PFSK-1 (cell line): ENCODE measurements around the gene EDARADD.

ENCODE experiments used
- POLR2AphosphoS5 ChIP-seq: IDR thresholded peaks from 2 replicates; pipeline ENCODE4 v1.6.1; 2012; ENCODE audit warnings: low read depth, mild to moderate bottlenecking, control low read depth, low read length, moderate library complexity
- SIN3A ChIP-seq: IDR thresholded peaks from 2 replicates; pipeline ENCODE4 v1.6.1; 2012; ENCODE audit warnings: mild to moderate bottlenecking, low read length, moderate library complexity, borderline replicate concordance; ENCODE audit not compliant: insufficient read depth
- TF ChIP-seq, protein P1 (sequence below), 2 experiments: IDR thresholded peaks; 2 replicates each; pipeline versions ENCODE4 v1.6.1 to v1.8.0; 2011 to 2012; ENCODE audit warnings: low read depth in 2 of 2, low read length in 2 of 2, control low read depth in 1 of 2, inconsistent platforms in 1 of 2, mild to moderate bottlenecking in 1 of 2, moderate library complexity in 1 of 2; ENCODE audit not compliant: insufficient read depth in 1 of 2

DNA sequence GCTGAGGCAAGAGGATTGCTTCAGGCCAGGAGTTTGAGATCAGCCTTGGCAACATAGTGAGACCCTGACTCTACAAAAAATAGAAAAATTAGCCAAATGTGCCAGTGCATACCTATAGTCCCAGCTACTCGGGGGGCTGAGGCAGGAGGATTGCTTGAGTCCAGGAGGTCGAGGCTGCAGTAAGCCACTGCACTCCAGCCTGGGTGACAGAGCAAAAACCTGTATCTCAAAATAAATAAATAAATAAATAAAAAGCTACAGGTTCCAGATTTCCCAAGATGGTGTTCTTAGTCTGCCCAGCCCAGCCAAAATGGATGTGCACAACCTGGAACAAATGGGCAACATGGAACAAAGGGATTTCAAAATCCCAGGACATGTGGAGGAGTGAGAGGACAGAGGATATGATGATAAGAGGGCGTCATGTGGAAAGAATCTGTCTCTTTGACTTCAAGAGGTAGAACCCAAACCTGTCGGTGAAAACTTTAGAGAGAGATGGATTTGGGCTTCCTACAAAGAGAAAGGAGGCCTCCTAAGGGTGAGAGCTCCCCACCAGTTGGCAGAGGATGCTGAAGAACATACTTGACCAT lies 3.2 kb downstream of the EDARADD start:
- no peak for TF ChIP-seq SIN3A
- TF ChIP-seq, protein P1, sequence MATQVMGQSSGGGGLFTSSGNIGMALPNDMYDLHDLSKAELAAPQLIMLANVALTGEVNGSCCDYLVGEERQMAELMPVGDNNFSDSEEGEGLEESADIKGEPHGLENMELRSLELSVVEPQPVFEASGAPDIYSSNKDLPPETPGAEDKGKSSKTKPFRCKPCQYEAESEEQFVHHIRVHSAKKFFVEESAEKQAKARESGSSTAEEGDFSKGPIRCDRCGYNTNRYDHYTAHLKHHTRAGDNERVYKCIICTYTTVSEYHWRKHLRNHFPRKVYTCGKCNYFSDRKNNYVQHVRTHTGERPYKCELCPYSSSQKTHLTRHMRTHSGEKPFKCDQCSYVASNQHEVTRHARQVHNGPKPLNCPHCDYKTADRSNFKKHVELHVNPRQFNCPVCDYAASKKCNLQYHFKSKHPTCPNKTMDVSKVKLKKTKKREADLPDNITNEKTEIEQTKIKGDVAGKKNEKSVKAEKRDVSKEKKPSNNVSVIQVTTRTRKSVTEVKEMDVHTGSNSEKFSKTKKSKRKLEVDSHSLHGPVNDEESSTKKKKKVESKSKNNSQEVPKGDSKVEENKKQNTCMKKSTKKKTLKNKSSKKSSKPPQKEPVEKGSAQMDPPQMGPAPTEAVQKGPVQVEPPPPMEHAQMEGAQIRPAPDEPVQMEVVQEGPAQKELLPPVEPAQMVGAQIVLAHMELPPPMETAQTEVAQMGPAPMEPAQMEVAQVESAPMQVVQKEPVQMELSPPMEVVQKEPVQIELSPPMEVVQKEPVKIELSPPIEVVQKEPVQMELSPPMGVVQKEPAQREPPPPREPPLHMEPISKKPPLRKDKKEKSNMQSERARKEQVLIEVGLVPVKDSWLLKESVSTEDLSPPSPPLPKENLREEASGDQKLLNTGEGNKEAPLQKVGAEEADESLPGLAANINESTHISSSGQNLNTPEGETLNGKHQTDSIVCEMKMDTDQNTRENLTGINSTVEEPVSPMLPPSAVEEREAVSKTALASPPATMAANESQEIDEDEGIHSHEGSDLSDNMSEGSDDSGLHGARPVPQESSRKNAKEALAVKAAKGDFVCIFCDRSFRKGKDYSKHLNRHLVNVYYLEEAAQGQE (IDR thresholded peaks at IDR 0.05; ENCODE audit: insufficient read depth in 1 of 2, low read depth in 2 of 2, low read length in 2 of 2), result no peak
- TF ChIP-seq POLR2AphosphoS5, result no peak
